Mucosa of stomach (tissue), 1 donor: ENCODE results near the gene TNFSF12.

Experiments used
- H3K27me3 ChIP-seq: one replicate; pipeline ENCODE4 v1.7.0; 2013; ENCODE audit warnings: mild to moderate bottlenecking, low read length; ENCODE audit not compliant: control insufficient read depth, insufficient read depth
- H3K36me3 ChIP-seq: one replicate; pipeline ENCODE4 v1.7.0; 2013; ENCODE audit warnings: low read length; ENCODE audit not compliant: control insufficient read depth, insufficient read depth
- H3K4me1 ChIP-seq: one replicate; pipeline ENCODE4 v1.7.0; 2013; ENCODE audit warnings: mild to moderate bottlenecking, low read length; ENCODE audit not compliant: control insufficient read depth, insufficient read depth
- H3K4me3 ChIP-seq: one replicate; pipeline ENCODE4 v1.7.0; 2013; ENCODE audit warnings: low read length
- H3K9ac ChIP-seq: one replicate; pipeline ENCODE4 v1.7.0; 2013; ENCODE audit warnings: mild to moderate bottlenecking, low read length, moderate library complexity
- H3K9me3 ChIP-seq: one replicate; pipeline ENCODE4 v1.7.0; 2013; ENCODE audit warnings: mild to moderate bottlenecking, low read length, moderate library complexity; ENCODE audit not compliant: control insufficient read depth
- donor health status: Pancreatic carcinoma.

TNFSF12 gene

GRCh38 chr17:7561028-7561575, 12.2 kb downstream of the TNFSF12 start:
- Histone ChIP-seq H3K9ac (peak overlapping the region; percentile 98), H3K4me1 (peaks cover 62% of the 10 kb centered on the region)

GRCh38 chr17:7561589-7562207, 12.8 kb downstream of the TNFSF12 start, which contains the start of gene SENP3:
Gene SENP3, plus strand, starts transcription at chr17:7561919. Its CDS starts 1,158 bp downstream, at chr17:7563077.
- H3K9me3 ChIP-seq, result no peaks in the 10 kb centered on the region
- H3K4me1 ChIP-seq, result peaks cover 59% of the 10 kb centered on the region
- peak within 1 kb of the TSS; percentile 52 for H3K4me3 ChIP-seq
- H3K9ac ChIP-seq, result peak within 1 kb of the TSS; percentile 98
- no peaks in the 10 kb centered on the region for H3K27me3 ChIP-seq
- peaks cover 17% of the 10 kb centered on the region for H3K36me3 ChIP-seq

More at GRCh38 chr17:7561028-7561575, 12.2 kb downstream of the TNFSF12 start:
- H3K9me3 ChIP-seq, result no peaks in the 10 kb centered on the region
- H3K36me3 ChIP-seq, result peaks cover 16% of the 10 kb centered on the region
- H3K27me3 ChIP-seq, result no peaks in the 10 kb centered on the region
- H3K4me3 ChIP-seq, result peak overlapping the region; percentile 52

- H3K36me3 ChIP-seq, result peaks cover 22% of the 10 kb centered on the region
- no peaks in the 10 kb centered on the region for H3K27me3 ChIP-seq
- peaks cover 54% of the 10 kb centered on the region for H3K4me1 ChIP-seq
Observed at GRCh38 chr17:7562208-7562605, 13.3 kb downstream of the TNFSF12 start.

GRCh38 chr17:7563115-7563869, 14.4 kb downstream of the TNFSF12 start:
- Histone ChIP-seq H3K9ac (peak overlapping the region; percentile 81), H3K27me3 (no peaks in the 10 kb centered on the region), H3K4me1 (peaks cover 46% of the 10 kb centered on the region)

More at GRCh38 chr17:7562208-7562605, 13.3 kb downstream of the TNFSF12 start:
- no peaks in the 10 kb centered on the region for H3K9me3 ChIP-seq
- H3K4me3 ChIP-seq, result peak overlapping the region; percentile 34
- H3K9ac ChIP-seq, result peak overlapping the region; percentile 81

GRCh38 chr17:7569571-7569970, 20.7 kb downstream of the TNFSF12 start:
- no peaks in the 10 kb centered on the region for H3K27me3 ChIP-seq
- no peak overlapping the region for H3K9ac ChIP-seq
- H3K9me3 ChIP-seq, result no peaks in the 10 kb centered on the region
- no peak overlapping the region for H3K4me3 ChIP-seq
- peaks cover 8% of the 10 kb centered on the region for H3K4me1 ChIP-seq
- peaks cover 38% of the 10 kb centered on the region for H3K36me3 ChIP-seq

More at GRCh38 chr17:7563115-7563869, 14.4 kb downstream of the TNFSF12 start:
- Histone ChIP-seq H3K9me3 (no peaks in the 10 kb centered on the region), H3K36me3 (peaks cover 22% of the 10 kb centered on the region), H3K4me3 (no peak overlapping the region)

- H3K4me1 ChIP-seq, result peaks cover 15% of the 10 kb centered on the region
- no peak overlapping the region for H3K4me3 ChIP-seq
- H3K27me3 ChIP-seq, result no peaks in the 10 kb centered on the region
- no peak overlapping the region for H3K9ac ChIP-seq
- H3K9me3 ChIP-seq, result no peaks in the 10 kb centered on the region
- peaks cover 37% of the 10 kb centered on the region for H3K36me3 ChIP-seq
Observed at GRCh38 chr17:7570351-7570750, 21.5 kb downstream of the TNFSF12 start.

- no peaks in the 10 kb centered on the region for H3K27me3 ChIP-seq
- H3K4me1 ChIP-seq, result peaks cover 18% of the 10 kb centered on the region
- H3K36me3 ChIP-seq, result peaks cover 42% of the 10 kb centered on the region
- no peaks in the 10 kb centered on the region for H3K9me3 ChIP-seq
- H3K9ac ChIP-seq, result peak overlapping the region; percentile 91
- peak overlapping the region; percentile 81 for H3K4me3 ChIP-seq
Observed at GRCh38 chr17:7572338-7572587, 23.4 kb downstream of the TNFSF12 start.

GRCh38 chr17:7572588-7573323, 23.9 kb downstream of the TNFSF12 start:
- Histone ChIP-seq H3K36me3 (peaks cover 45% of the 10 kb centered on the region), H3K9ac (peak overlapping the region; percentile 91), H3K4me1 (peaks cover 23% of the 10 kb centered on the region)

GRCh38 chr17:7573324-7574080, 24.6 kb downstream of the TNFSF12 start:
- no peaks in the 10 kb centered on the region for H3K9me3 ChIP-seq
- H3K4me1 ChIP-seq, result peaks cover 25% of the 10 kb centered on the region
- H3K36me3 ChIP-seq, result peaks cover 51% of the 10 kb centered on the region
- H3K9ac ChIP-seq, result peak overlapping the region; percentile 88
- no peaks in the 10 kb centered on the region for H3K27me3 ChIP-seq
- H3K4me3 ChIP-seq, result peak overlapping the region; percentile 67

More at GRCh38 chr17:7572588-7573323, 23.9 kb downstream of the TNFSF12 start:
- Histone ChIP-seq H3K27me3 (no peaks in the 10 kb centered on the region), H3K9me3 (no peaks in the 10 kb centered on the region), H3K4me3 (peak overlapping the region; percentile 67)

GRCh38 chr17:7574176-7574953, 25.5 kb downstream of the TNFSF12 start:
- H3K36me3 ChIP-seq, result peaks cover 57% of the 10 kb centered on the region
- H3K9me3 ChIP-seq, result no peaks in the 10 kb centered on the region
- H3K4me1 ChIP-seq, result peaks cover 34% of the 10 kb centered on the region
- peak overlapping the region; percentile 88 for H3K9ac ChIP-seq
- peak overlapping the region; percentile 67 for H3K4me3 ChIP-seq
- H3K27me3 ChIP-seq, result no peaks in the 10 kb centered on the region

- peaks cover 45% of the 10 kb centered on the region for H3K4me1 ChIP-seq
Observed at GRCh38 chr17:7575481-7575883, 26.6 kb downstream of the TNFSF12 start.

More at GRCh38 chr17:7575481-7575883, 26.6 kb downstream of the TNFSF12 start:
- Histone ChIP-seq H3K36me3 (peaks cover 51% of the 10 kb centered on the region), H3K9me3 (no peaks in the 10 kb centered on the region), H3K4me3 (no peak overlapping the region), H3K9ac (no peak overlapping the region), H3K27me3 (no peaks in the 10 kb centered on the region)
